Measurements from ENCODE around the gene FSTL3. TPM values are rescaled to one million over a fixed set of nuclear protein-coding genes. Genes with fewer than 3 reads are reported as not detected.
A peak's percentile ranks its signal among the peaks of the same experiment; 100 is the strongest.

Gene FSTL3
- total RNA-seq, 1 experiment from 2014 or later: 29.1 TPM

- ChIA-PET POLR2A (no interaction called here), RAD21 (ENCODE audit: low non-redundant PET in 1 of 2, low total read pairs in 2 of 2, uncharacterized antibody in 2 of 2, unreplicated experiment in 2 of 2) (interaction anchor here in 1 of 2 experiments (0.6 kb wide), 1 partner anchor 119 kb away, joined by 4 read pairs; no protein-coding TSS in a partner anchor), CTCF (interaction anchor here (1.3 kb wide), 1 partner anchor 123 kb away, joined by 3 read pairs; no protein-coding TSS in a partner anchor)
- Histone ChIP-seq H3K9ac (ENCODE audit: low read length) (peak overlapping the region; percentile 72), H3K9me3 (ENCODE audit: control insufficient read depth in 1 of 2, insufficient read depth in 1 of 2, low read depth in 1 of 2, low read length in 2 of 2) (no peaks in the 10 kb centered on the region), H4K20me1 (ENCODE audit: insufficient read depth) (no peaks in the 10 kb centered on the region), H3K36me3 (ENCODE audit: control insufficient read depth in 1 of 2, insufficient read depth in 2 of 2, low read length in 2 of 2) (peaks cover 9 to 22% of the 10 kb centered on the region in 2 experiments), H3K27me3 (ENCODE audit: insufficient read depth, low read length) (no peaks in the 10 kb centered on the region), H3K9me2 (ENCODE audit: insufficient read depth) (no peaks in the 10 kb centered on the region), H3K79me2 (ENCODE audit: insufficient read depth, low read length) (peaks cover 39% of the 10 kb centered on the region), H2AFZ (ENCODE audit: low read depth, low read length, poor library complexity, severe bottlenecking) (no peak overlapping the region), H3K4me3 (replicated peaks in 1 of 2; ENCODE audit: low read depth in 1 of 2, low read length in 2 of 2) (peak overlapping the region; percentile 85 to 97), H3K27ac (ENCODE audit: low read depth, low read length) (peak overlapping the region; percentile 65), H3K4me2 (ENCODE audit: low read length) (peak overlapping the region; percentile 85), H3K4me1 (ENCODE audit: control insufficient read depth in 1 of 2, insufficient read depth in 2 of 2, low read length in 2 of 2) (peaks cover 8 to 22% of the 10 kb centered on the region in 2 experiments; a peak in 3 of 4 replicates)
- DNase-seq (ENCODE audit: low read depth, low spot score) (no peak), ATAC-seq (no peak; the same call in 1 of the 2 replicates)
- TF ChIP-seq EZH2phosphoT487 (IDR thresholded peaks at IDR 0.05; ENCODE audit: borderline replicate concordance) (no peak), CEBPB (IDR thresholded peaks at IDR 0.05; ENCODE audit: low read depth) (no peak), MAX (IDR thresholded peaks at IDR 0.05) (no peak), ATF3 (IDR thresholded peaks at IDR 0.05) (no peak), POLR2A (IDR thresholded peaks at IDR 0.05; ENCODE audit: borderline replicate concordance, extremely low read depth, insufficient read depth, insufficient read length) (no peak), EZH2 (IDR thresholded peaks at IDR 0.05) (no peak), ZNF274 (IDR thresholded peaks at IDR 0.05; ENCODE audit: low read depth, low read length) (no peak), POLR2AphosphoS5 (IDR thresholded peaks at IDR 0.05; ENCODE audit: low read depth, low read length) (no peak), SP1 (IDR thresholded peaks at IDR 0.05; ENCODE audit: low read depth) (no peak), REST (IDR thresholded peaks at IDR 0.05; ENCODE audit: low read depth) (no peak), TCF7L2 (IDR thresholded peaks at IDR 0.05; ENCODE audit: borderline replicate concordance, extremely low read depth, insufficient read depth, insufficient read length) (no peak), SIN3A (IDR thresholded peaks at IDR 0.05; ENCODE audit: low read depth) (no peak), ZFX (IDR thresholded peaks at IDR 0.05) (no peak), CTCF (IDR thresholded peaks at IDR 0.05 in 2 of 3, conservative IDR thresholded peaks at IDR 0.05 in 1 of 3; ENCODE audit: borderline replicate concordance in 1 of 3, insufficient read depth in 1 of 3, low read depth in 2 of 3, low read length in 2 of 3) (no peak), SRF (IDR thresholded peaks at IDR 0.05; ENCODE audit: low read depth) (no peak)
- intact Hi-C loops (cut with micrococcal nuclease): no loop called here
- BruUV-seq (replicated peaks): TSS peak; percentile 79
Observed at GRCh38 chr19:633786-634639, 42.2 kb upstream of the FSTL3 start.
